ENCODE results near the gene PPFIA2. TPM values are rescaled to one million over a fixed set of nuclear protein-coding genes. Genes with fewer than 3 reads are reported as not detected.

Gene PPFIA2
- total RNA-seq, 1 donor from 2014 or later = 5.7 TPM

- Mint-ChIP-seq H3K27ac (no peak overlapping the region), H3K36me3 (no peaks in the 10 kb centered on the region), H3K27me3 (no peaks in the 10 kb centered on the region), H3K4me3 (no peak overlapping the region), H3K4me1 (ENCODE audit: unreplicated experiment) (no peaks in the 10 kb centered on the region), H3K9me3 (peaks cover 5% of the 10 kb centered on the region)
- no peak for DNase-seq (ENCODE audit: extremely low spot score, unreplicated experiment)
- TF ChIP-seq CTCF (conservative IDR thresholded peaks at IDR 0.05) = no peak
Observed at GRCh38 chr12:81378601-81379285, 380.4 kb downstream of the PPFIA2 start.

- Mint-ChIP-seq H3K9me3 (peaks cover 5% of the 10 kb centered on the region), H3K4me3 (no peak overlapping the region), H3K4me1 (ENCODE audit: unreplicated experiment) (no peaks in the 10 kb centered on the region), H3K36me3 (no peaks in the 10 kb centered on the region), H3K27ac (no peak overlapping the region), H3K27me3 (no peaks in the 10 kb centered on the region)
- no peak for TF ChIP-seq CTCF (conservative IDR thresholded peaks at IDR 0.05)
- DNase-seq (ENCODE audit: extremely low spot score, unreplicated experiment) = no peak
Observed at GRCh38 chr12:81377771-81378170, 381.4 kb downstream of the PPFIA2 start.

- H3K9me3 Mint-ChIP-seq = peaks cover 5% of the 10 kb centered on the region
- H3K4me1 Mint-ChIP-seq (ENCODE audit: unreplicated experiment) = no peaks in the 10 kb centered on the region
- no peak overlapping the region for H3K4me3 Mint-ChIP-seq
- no peak for TF ChIP-seq CTCF (conservative IDR thresholded peaks at IDR 0.05)
- DNase-seq (ENCODE audit: extremely low spot score, unreplicated experiment) = no peak
- no peaks in the 10 kb centered on the region for H3K27me3 Mint-ChIP-seq
- no peaks in the 10 kb centered on the region for H3K36me3 Mint-ChIP-seq
- H3K27ac Mint-ChIP-seq = no peak overlapping the region
Observed at GRCh38 chr12:81375969-81376368, 383.2 kb downstream of the PPFIA2 start.

- Mint-ChIP-seq H3K9me3 (peaks cover 5% of the 10 kb centered on the region), H3K27me3 (no peaks in the 10 kb centered on the region), H3K4me3 (no peak overlapping the region), H3K4me1 (ENCODE audit: unreplicated experiment) (no peaks in the 10 kb centered on the region), H3K36me3 (no peaks in the 10 kb centered on the region), H3K27ac (no peak overlapping the region)
- no peak for DNase-seq (ENCODE audit: extremely low spot score, unreplicated experiment)
- no peak for TF ChIP-seq CTCF (conservative IDR thresholded peaks at IDR 0.05)
Observed at GRCh38 chr12:81370456-81370855, 388.7 kb downstream of the PPFIA2 start.

- H3K36me3 Mint-ChIP-seq = no peaks in the 10 kb centered on the region
Observed at GRCh38 chr12:81369175-81369574, 390.0 kb downstream of the PPFIA2 start.

More at GRCh38 chr12:81369175-81369574, 390.0 kb downstream of the PPFIA2 start:
- Mint-ChIP-seq H3K27ac (no peak overlapping the region), H3K4me3 (no peak overlapping the region), H3K9me3 (no peaks in the 10 kb centered on the region), H3K27me3 (no peaks in the 10 kb centered on the region), H3K4me1 (ENCODE audit: unreplicated experiment) (no peaks in the 10 kb centered on the region)
- no peak for TF ChIP-seq CTCF (conservative IDR thresholded peaks at IDR 0.05)
- DNase-seq (ENCODE audit: extremely low spot score, unreplicated experiment) = no peak

Data from type B pancreatic cell (in vitro differentiated cells).